Smooth muscle cell (in vitro differentiated cells): ENCODE measurements around the gene YWHAG. TPM values are rescaled to one million over a fixed set of nuclear protein-coding genes. Genes with fewer than 3 reads are reported as not detected.

Source experiments
- DNase-seq: peaks from one replicate; lab custom pipeline; 2025; ENCODE audit not compliant: unreplicated experiment; lab: John Stamatoyannopoulos, UW
- H2AFZ ChIP-seq: fragments of 200-600 bp; sonication (generic); 2 replicates; pipeline ENCODE4 v1.6.0; 2016; ENCODE audit warnings: antibody characterized with exemption, low read depth, mild to moderate bottlenecking
- H3F3A ChIP-seq: fragments of 200-600 bp; sonication (generic); 2 replicates; pipeline ENCODE4 v1.6.0; 2017; ENCODE audit warnings: antibody characterized with exemption, low read depth
- H3K27ac ChIP-seq: fragments of 200-600 bp; sonication (generic); 2 replicates; pipeline ENCODE4 v1.5.1; 2016; ENCODE audit warnings: low read depth, mild to moderate bottlenecking
- H3K27me3 ChIP-seq: fragments of 200-600 bp; sonication (generic); 2 replicates; pipeline ENCODE4 v1.6.1; 2016; ENCODE audit warnings: low read depth, mild to moderate bottlenecking
- H3K36me3 ChIP-seq: fragments of 200-600 bp; sonication (generic); 2 replicates; pipeline ENCODE4 v1.5.1; 2016; ENCODE audit warnings: low read depth
- H3K4me1 ChIP-seq: fragments of 200-600 bp; sonication (generic); 2 replicates; pipeline ENCODE4 v1.5.1; 2016; ENCODE audit warnings: low read depth
- H3K4me2 ChIP-seq: fragments of 200-600 bp; sonication (generic); 2 replicates; pipeline ENCODE4 v1.6.0; 2016; ENCODE audit warnings: mild to moderate bottlenecking
- H3K4me3 ChIP-seq: fragments of 200-600 bp; sonication (generic); 2 replicates; pipeline ENCODE4 v1.5.1; 2016; ENCODE audit warnings: mild to moderate bottlenecking
- H3K79me2 ChIP-seq: fragments of 200-600 bp; sonication (generic); 2 replicates; pipeline ENCODE4 v1.6.0; 2016; ENCODE audit warnings: low read depth, mild to moderate bottlenecking
- H3K9ac ChIP-seq: fragments of 200-600 bp; sonication (generic); 2 replicates; pipeline ENCODE4 v1.6.0; 2016; ENCODE audit warnings: low read depth
- H3K9me3 ChIP-seq: fragments of 200-600 bp; sonication (generic); replicated peaks from 2 replicates; pipeline ENCODE4 v1.5.1; 2016; ENCODE audit warnings: low read depth
- H4K20me1 ChIP-seq: fragments of 200-600 bp; sonication (generic); 2 replicates; pipeline ENCODE4 v1.6.0; 2016; ENCODE audit warnings: low read depth
- WGBS: methylation state at CpG from one replicate; pipeline ENCODE4 v1.1.7; 2016; ENCODE audit warnings: low lambda C conversion rate; 5-methylcytosine and 5-hydroxymethylcytosine counted together
- polyA plus RNA-seq: library from polyadenylated mRNA; unstranded; fragments of >200 nt; fragmentation: Nextera tagmentation; extraction: Ambion mirVana; gene quantifications from 2 replicates; pipeline ENCODE4 v1.2.1, GENCODE V29; 2016
- total RNA-seq: library from RNA; depleted of rRNA; stranded (reverse); fragments of >200 nt; gene quantifications from 2 replicates; pipeline ENCODE4 v1.2.3, GENCODE V29; 2014
- TF ChIP-seq, protein P1 (sequence below): fragments of 200-600 bp; sonication (generic); IDR thresholded peaks from 2 replicates; pipeline ENCODE4 v1.5.1; 2017; ENCODE audit warnings: borderline replicate concordance, mild to moderate bottlenecking, antibody characterized with exemption; ENCODE audit not compliant: insufficient read depth, poor library complexity, severe bottlenecking

YWHAG gene
- total and polyA plus RNA-seq, 2 experiments from 2014 or later = 17.6 to 132 TPM

DNA sequence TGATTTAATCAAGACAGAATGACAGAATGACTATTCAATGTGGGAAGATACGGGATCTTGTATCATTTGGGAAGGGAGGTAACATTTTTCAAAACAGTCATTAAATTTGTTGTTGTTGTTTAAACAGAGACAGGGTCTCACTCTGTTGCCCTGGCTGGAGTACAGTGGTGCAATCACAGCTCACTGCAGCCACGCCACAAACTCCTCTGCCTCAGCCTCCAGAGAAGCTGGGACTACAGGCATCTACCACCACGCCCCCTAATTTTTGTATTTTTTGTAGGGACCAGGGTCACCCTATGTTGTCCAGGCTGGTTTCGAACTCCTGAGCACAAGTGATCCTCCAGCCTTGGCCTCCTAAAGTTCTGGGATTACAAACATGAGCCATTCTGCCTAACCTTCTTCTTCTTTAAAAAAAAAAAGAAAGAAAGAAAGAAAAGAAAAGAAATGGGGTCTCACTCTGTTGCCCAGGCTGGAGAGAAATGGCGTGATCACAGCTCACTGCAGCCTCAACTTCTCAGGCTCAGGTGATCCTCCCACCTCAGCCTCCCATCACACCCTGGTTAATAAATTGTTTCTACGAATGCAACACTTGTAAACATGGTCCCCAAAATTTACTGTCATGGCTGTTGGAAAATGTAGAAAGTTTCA, 24.3 kb downstream of the YWHAG start:
- H3K79me2 ChIP-seq = peaks cover 100% of the 10 kb centered on the region
- H3K9ac ChIP-seq = no peak overlapping the region
- H4K20me1 ChIP-seq = peaks cover 100% of the 10 kb centered on the region
- no peaks in the 10 kb centered on the region for H3K4me1 ChIP-seq
- WGBS = 95% methylated on average over 6 of the region's 6 CpGs
- no peak overlapping the region for H2AFZ ChIP-seq
- no peaks in the 10 kb centered on the region for H3K27me3 ChIP-seq
- DNase-seq = no peak
- peaks cover 5% of the 10 kb centered on the region for H3F3A ChIP-seq
- TF ChIP-seq, protein P1, sequence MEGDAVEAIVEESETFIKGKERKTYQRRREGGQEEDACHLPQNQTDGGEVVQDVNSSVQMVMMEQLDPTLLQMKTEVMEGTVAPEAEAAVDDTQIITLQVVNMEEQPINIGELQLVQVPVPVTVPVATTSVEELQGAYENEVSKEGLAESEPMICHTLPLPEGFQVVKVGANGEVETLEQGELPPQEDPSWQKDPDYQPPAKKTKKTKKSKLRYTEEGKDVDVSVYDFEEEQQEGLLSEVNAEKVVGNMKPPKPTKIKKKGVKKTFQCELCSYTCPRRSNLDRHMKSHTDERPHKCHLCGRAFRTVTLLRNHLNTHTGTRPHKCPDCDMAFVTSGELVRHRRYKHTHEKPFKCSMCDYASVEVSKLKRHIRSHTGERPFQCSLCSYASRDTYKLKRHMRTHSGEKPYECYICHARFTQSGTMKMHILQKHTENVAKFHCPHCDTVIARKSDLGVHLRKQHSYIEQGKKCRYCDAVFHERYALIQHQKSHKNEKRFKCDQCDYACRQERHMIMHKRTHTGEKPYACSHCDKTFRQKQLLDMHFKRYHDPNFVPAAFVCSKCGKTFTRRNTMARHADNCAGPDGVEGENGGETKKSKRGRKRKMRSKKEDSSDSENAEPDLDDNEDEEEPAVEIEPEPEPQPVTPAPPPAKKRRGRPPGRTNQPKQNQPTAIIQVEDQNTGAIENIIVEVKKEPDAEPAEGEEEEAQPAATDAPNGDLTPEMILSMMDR = no peak
- H3K36me3 ChIP-seq = no peaks in the 10 kb centered on the region
- H3K9me3 ChIP-seq = no peaks in the 10 kb centered on the region
- H3K27ac ChIP-seq = peak overlapping the region; percentile 23
- no peak overlapping the region for H3K4me2 ChIP-seq
- no peak overlapping the region for H3K4me3 ChIP-seq

DNA sequence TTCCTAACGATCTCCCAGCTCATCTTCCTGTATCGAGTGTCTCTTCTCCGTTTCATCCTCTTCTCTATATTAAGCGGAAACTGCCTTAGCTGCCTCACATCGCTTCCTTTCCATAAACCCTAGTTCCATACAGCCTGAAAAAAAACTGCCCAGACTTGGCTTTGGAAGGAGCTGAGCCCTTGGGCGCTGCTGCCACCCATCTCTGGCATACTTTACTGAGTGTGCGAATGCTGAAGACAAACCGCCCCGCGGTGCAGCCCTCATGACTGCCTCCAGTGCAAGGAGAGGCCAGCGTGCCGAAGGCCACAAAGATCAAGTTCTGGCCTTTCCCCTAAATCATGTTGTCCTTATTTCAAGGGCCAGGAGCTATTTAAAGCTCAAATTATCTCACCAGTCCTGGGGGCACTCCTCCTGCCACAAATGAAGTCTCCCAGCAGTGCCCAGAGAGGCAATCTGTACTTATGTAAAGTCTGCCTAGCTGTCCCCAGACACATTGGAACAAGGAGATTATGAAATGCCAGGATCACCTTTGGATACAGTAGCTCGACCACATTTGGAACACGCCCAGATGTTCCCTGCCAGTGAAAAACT, 25.2 kb downstream of the YWHAG start:
- peaks cover 9% of the 10 kb centered on the region for H3F3A ChIP-seq
- WGBS = 85% methylated on average over 14 of the region's 14 CpGs
- H3K27me3 ChIP-seq = no peaks in the 10 kb centered on the region
- no peaks in the 10 kb centered on the region for H3K9me3 ChIP-seq
- no peak overlapping the region for H3K4me2 ChIP-seq
- H3K36me3 ChIP-seq = peaks cover 4% of the 10 kb centered on the region
- H3K4me3 ChIP-seq = no peak overlapping the region
- H3K4me1 ChIP-seq = no peaks in the 10 kb centered on the region
- peaks cover 100% of the 10 kb centered on the region for H4K20me1 ChIP-seq
- DNase-seq = no peak
- H3K79me2 ChIP-seq = peaks cover 100% of the 10 kb centered on the region
- peak overlapping the region; percentile 23 for H3K27ac ChIP-seq
- no peak overlapping the region for H2AFZ ChIP-seq
- no peak overlapping the region for H3K9ac ChIP-seq
- TF ChIP-seq, protein P1 = no peak

DNA sequence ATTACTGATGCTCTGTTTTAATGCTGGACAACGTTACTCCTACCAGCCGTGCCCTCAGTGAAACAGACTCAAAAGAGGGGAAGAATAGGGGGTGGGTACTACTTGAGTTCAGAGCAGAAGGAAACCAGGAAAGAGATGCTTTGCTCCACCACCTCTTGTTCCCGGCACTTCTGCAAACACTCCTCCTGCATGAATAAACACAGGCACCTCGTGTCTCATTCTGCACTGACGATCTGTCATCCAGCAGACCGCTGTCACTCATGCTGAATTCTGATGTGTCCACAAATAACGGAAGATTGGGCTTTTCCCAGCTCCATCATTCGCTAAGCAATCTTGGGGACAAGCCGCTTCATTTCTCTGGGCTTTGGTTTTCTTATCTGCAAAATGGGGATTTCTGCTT, 26.7 kb downstream of the YWHAG start:
- no peak overlapping the region for H3K4me2 ChIP-seq
- no peak for DNase-seq
- 92% methylated on average over 9 of the region's 9 CpGs for WGBS

More for the DNA sequence above, 26.7 kb downstream of the YWHAG start:
- H3K4me1 ChIP-seq = peaks cover 2% of the 10 kb centered on the region
- peaks cover 100% of the 10 kb centered on the region for H3K79me2 ChIP-seq
- peaks cover 13% of the 10 kb centered on the region for H3K36me3 ChIP-seq
- H3K9ac ChIP-seq = no peak overlapping the region
- TF ChIP-seq, protein P1 = no peak
- no peak overlapping the region for H3K4me3 ChIP-seq
- H3K27me3 ChIP-seq = no peaks in the 10 kb centered on the region
- H3K9me3 ChIP-seq = no peaks in the 10 kb centered on the region
- H3K27ac ChIP-seq = no peak overlapping the region
- H3F3A ChIP-seq = peaks cover 12% of the 10 kb centered on the region
- peaks cover 100% of the 10 kb centered on the region for H4K20me1 ChIP-seq
- H2AFZ ChIP-seq = no peak overlapping the region
